Endothelial cell of umbilical vein (primary cell): ENCODE results near the gene LUC7L. TPM values are rescaled to one million over a fixed set of nuclear protein-coding genes. Genes with fewer than 3 reads are reported as not detected.

ENCODE experiments used
- BruUV-seq: library from RNA; stranded (reverse); fragments of 400-500 nt; replicated peaks from 2 replicates; lab custom pipeline; 2021; lab: Mats Ljungman, UMichigan
- CTCF ChIA-PET: fragments of 300-600, 350-600 bp; sonication (Branson Sonifier 250); formaldehyde crosslinking; loops from one replicate; lab custom pipeline; 2021; ENCODE audit warnings: antibody characterized with exemption, inconsistent platforms; lab: Charles Lee
- POLR2A ChIA-PET: fragments of 300-600, 350-600 bp; sonication (Branson Sonifier 250); formaldehyde crosslinking; loops from one replicate; lab custom pipeline; 2021; ENCODE audit warnings: antibody characterized with exemption, inconsistent platforms; lab: Charles Lee
- DNase-seq: peaks from one replicate; pipeline ENCODE4 v3.0.0-alpha.2; 2011; ENCODE audit warnings: low read depth, low spot score
- FAIRE-seq: peaks from 2 replicates; lab custom pipeline; 2011; peaks lifted over from hg19 to GRCh38; lab: Jason Lieb, UNC
- H2AFZ ChIP-seq: 2 replicates; pipeline ENCODE4 v1.6.0; 2012; ENCODE audit warnings: low read depth, low read length, control low read depth, inconsistent platforms
- H3K27ac ChIP-seq: 2 replicates; pipeline ENCODE4 v1.5.1; 2011; ENCODE audit warnings: low read depth, mild to moderate bottlenecking, control low read depth, low read length, moderate library complexity; ENCODE audit not compliant: insufficient read depth
- H3K27me3 ChIP-seq, 2 experiments: 2 replicates each; pipeline versions ENCODE4 v1.6.0 to v1.6.1; 2011; ENCODE audit warnings: low read length in 2 of 2, mixed read lengths in 1 of 2; ENCODE audit not compliant: control insufficient read depth in 2 of 2, insufficient read depth in 2 of 2
- H3K36me3 ChIP-seq, 2 experiments: 2 replicates in 1 of 2; 3 replicates in 1 of 2; pipeline ENCODE4 v1.5.1; 2011; ENCODE audit warnings: low read length in 2 of 2, mild to moderate bottlenecking in 1 of 2, moderate library complexity in 1 of 2; ENCODE audit not compliant: control insufficient read depth in 2 of 2, insufficient read depth in 2 of 2; ENCODE audit errors: extremely low read depth in 1 of 2
- H3K4me1 ChIP-seq: 3 replicates; pipeline ENCODE4 v1.5.1; 2011; ENCODE audit warnings: mild to moderate bottlenecking, low read length; ENCODE audit not compliant: control insufficient read depth, insufficient read depth; ENCODE audit errors: extremely low read depth
- H3K4me2 ChIP-seq: 2 replicates; pipeline ENCODE4 v1.6.1; 2011; ENCODE audit warnings: low read length, control low read depth, mixed read lengths; ENCODE audit not compliant: insufficient read depth
- H3K4me3 ChIP-seq, 3 experiments: fragments of 200-600 bp in 1 of 3; sonication (generic), shearing (Covaris generic) in 1 of 3; replicated peaks in 1 of 3; 2 replicates each; pipeline ENCODE4 v1.5.1; 2011 to 2016; ENCODE audit warnings: control low read depth in 3 of 3, low read length in 3 of 3, mild to moderate bottlenecking in 2 of 3, inconsistent platforms in 1 of 3, low read depth in 1 of 3, moderate library complexity in 1 of 3; ENCODE audit not compliant: insufficient read depth in 1 of 3
- H3K79me2 ChIP-seq: 2 replicates; pipeline ENCODE4 v1.6.0; 2012; ENCODE audit warnings: low read length, inconsistent platforms; ENCODE audit not compliant: control insufficient read depth, insufficient read depth
- H3K9ac ChIP-seq: replicated peaks from 2 replicates; pipeline ENCODE3; 2011; ENCODE audit warnings: low read length, control low read depth; ENCODE audit not compliant: insufficient read depth; ENCODE audit errors: extremely low read depth
- H3K9me1 ChIP-seq: replicated peaks from 3 replicates; pipeline ENCODE4 v1.6.0; 2011; ENCODE audit warnings: mild to moderate bottlenecking, low read length; ENCODE audit not compliant: control insufficient read depth, insufficient read depth; ENCODE audit errors: extremely low read depth
- H3K9me3 ChIP-seq: replicated peaks from 2 replicates; pipeline ENCODE4 v1.5.1; 2012; ENCODE audit warnings: low read length, inconsistent platforms; ENCODE audit not compliant: control insufficient read depth, insufficient read depth
- H4K20me1 ChIP-seq: replicated peaks from 2 replicates; pipeline ENCODE3; 2011; ENCODE audit warnings: mild to moderate bottlenecking, low read length; ENCODE audit not compliant: control insufficient read depth, insufficient read depth; ENCODE audit errors: extremely low read depth
- EZH2 ChIP-seq: IDR thresholded peaks from 2 replicates; pipeline ENCODE4 v1.6.1; 2012; ENCODE audit warnings: borderline replicate concordance, low read depth, mild to moderate bottlenecking, moderate library complexity, low read length, inconsistent platforms; ENCODE audit not compliant: severe bottlenecking
- FOS ChIP-seq: IDR thresholded peaks from 2 replicates; pipeline ENCODE4 v1.6.1; 2011; ENCODE audit warnings: mild to moderate bottlenecking, low read length, moderate library complexity, borderline replicate concordance; ENCODE audit not compliant: insufficient read depth
- GATA2 ChIP-seq: IDR thresholded peaks from 2 replicates; pipeline ENCODE4 v1.7.0; 2011; ENCODE audit warnings: low read depth, mild to moderate bottlenecking, moderate library complexity, mixed read lengths, low read length; ENCODE audit not compliant: insufficient read length, insufficient read depth
- JUN ChIP-seq: IDR thresholded peaks from 2 replicates; pipeline ENCODE4 v1.6.1; 2011; ENCODE audit warnings: borderline replicate concordance, low read depth; ENCODE audit not compliant: insufficient read length, insufficient read depth
- MYC ChIP-seq: IDR thresholded peaks from one replicate; pipeline ENCODE4 v1.6.1; 2011; ENCODE audit warnings: mild to moderate bottlenecking, low read depth, low read length
- POLR2A ChIP-seq: IDR thresholded peaks from 2 replicates; pipeline ENCODE4 v1.6.1; 2012; ENCODE audit warnings: low read depth, mild to moderate bottlenecking, control low read depth, low read length
- POLR2AphosphoS5 ChIP-seq: IDR thresholded peaks from 2 replicates; pipeline ENCODE4 v1.6.1; 2012; ENCODE audit warnings: low read depth, mild to moderate bottlenecking, control low read depth, low read length, moderate library complexity; ENCODE audit not compliant: insufficient read depth
- dilution Hi-C: fragments of 300-500 bp; cut with MboI; formaldehyde crosslinking; loops from one replicate; pipeline ENCODE4 v1.15.0; 2019; ENCODE audit warnings: low sequenced_read_pairs; ENCODE audit not compliant: extremely low pct_ligation_motif_present
- intact Hi-C: fragments of 100-400 bp; cut with micrococcal nuclease; formaldehyde crosslinking; loops from one replicate; pipeline ENCODE4 v1.10.0; 2022
- polyA plus RNA-seq, 4 experiments: library from polyadenylated mRNA; depleted of rRNA in 3 of 4; stranded (reverse) in 3 of 4; unstranded in 1 of 4; fragments of >200 nt; gene quantifications; 2 replicates each; pipeline versions ENCODE4 v1.2.1 to v1.2.3, GENCODE V29; 2011 to 2012; ENCODE audit warnings: missing spikeins in 1 of 4
- total RNA-seq: library from RNA; stranded (reverse); gene quantifications from 2 replicates; pipeline ENCODE4 v1.2.3, GENCODE V29; 2021
- TF ChIP-seq, protein P1 (sequence below), 2 donors: IDR thresholded peaks; 1 replicate in 1 of 2; 2 replicates in 1 of 2; pipeline ENCODE4 v1.5.1; 2011; ENCODE audit warnings: low read length in 2 of 2, mild to moderate bottlenecking in 2 of 2, moderate library complexity in 2 of 2, control low read depth in 1 of 2, inconsistent platforms in 1 of 2, low read depth in 1 of 2; ENCODE audit not compliant: insufficient read depth in 1 of 2; ENCODE audit errors: extremely low read depth in 1 of 2
- TF ChIP-seq, protein P2 (sequence below): IDR thresholded peaks from 2 replicates; pipeline ENCODE4 v1.6.1; 2011; ENCODE audit not compliant: insufficient read depth, insufficient read length

LUC7L gene
- total and polyA plus RNA-seq, 2 donors (not counting 3 experiments of a cell fraction or from before 2014, with no cell fraction given) = 75.4 to 94.7 TPM

DNA sequence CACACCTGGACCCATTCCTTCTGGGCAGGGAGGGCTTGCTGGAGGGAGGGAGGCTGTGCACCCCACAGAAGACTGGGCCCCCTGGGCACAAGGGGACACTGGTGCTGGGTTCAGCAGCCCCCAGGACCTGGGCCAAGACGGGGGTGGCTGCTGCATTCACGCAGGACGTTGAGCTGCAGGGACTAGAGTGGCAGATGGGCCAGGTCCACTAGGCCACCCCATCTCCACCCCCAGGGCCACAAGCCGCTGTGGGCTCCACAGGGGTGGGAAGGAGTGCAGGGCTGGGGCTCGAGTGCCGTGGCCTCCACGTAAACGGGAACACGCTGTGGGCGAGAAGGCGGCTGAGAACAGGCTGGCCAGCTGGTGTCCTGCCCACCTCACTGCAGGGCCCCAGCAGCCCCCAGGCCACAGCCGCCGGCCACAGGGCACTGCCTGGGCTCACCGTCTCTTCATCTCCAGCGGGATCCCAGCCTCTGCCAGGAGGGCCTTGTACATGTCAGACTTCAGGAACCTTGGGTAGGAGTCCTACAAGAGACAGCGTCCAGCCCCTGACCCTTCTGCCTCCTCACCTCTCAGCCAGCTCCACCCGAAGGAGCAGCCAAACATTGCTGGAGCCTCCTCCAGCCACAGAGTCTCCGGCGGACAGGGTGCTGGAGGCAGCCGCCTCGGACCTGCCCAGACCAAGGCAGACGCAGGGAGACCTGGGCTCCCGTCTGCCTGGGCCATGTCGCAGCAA lies 40.0 kb upstream of the LUC7L start:
- TF ChIP-seq GATA2 (no peak), POLR2AphosphoS5 (no peak), MYC (no peak), JUN (no peak), EZH2 (no peak), FOS (no peak), POLR2A (no peak)
- TF ChIP-seq, protein P1, sequence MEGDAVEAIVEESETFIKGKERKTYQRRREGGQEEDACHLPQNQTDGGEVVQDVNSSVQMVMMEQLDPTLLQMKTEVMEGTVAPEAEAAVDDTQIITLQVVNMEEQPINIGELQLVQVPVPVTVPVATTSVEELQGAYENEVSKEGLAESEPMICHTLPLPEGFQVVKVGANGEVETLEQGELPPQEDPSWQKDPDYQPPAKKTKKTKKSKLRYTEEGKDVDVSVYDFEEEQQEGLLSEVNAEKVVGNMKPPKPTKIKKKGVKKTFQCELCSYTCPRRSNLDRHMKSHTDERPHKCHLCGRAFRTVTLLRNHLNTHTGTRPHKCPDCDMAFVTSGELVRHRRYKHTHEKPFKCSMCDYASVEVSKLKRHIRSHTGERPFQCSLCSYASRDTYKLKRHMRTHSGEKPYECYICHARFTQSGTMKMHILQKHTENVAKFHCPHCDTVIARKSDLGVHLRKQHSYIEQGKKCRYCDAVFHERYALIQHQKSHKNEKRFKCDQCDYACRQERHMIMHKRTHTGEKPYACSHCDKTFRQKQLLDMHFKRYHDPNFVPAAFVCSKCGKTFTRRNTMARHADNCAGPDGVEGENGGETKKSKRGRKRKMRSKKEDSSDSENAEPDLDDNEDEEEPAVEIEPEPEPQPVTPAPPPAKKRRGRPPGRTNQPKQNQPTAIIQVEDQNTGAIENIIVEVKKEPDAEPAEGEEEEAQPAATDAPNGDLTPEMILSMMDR (IDR thresholded peaks at IDR 0.05; ENCODE audit: extremely low read depth in 1 of 2, insufficient read depth in 1 of 2, low read depth in 1 of 2, low read length in 2 of 2) = no peak
- TF ChIP-seq, protein P2, sequence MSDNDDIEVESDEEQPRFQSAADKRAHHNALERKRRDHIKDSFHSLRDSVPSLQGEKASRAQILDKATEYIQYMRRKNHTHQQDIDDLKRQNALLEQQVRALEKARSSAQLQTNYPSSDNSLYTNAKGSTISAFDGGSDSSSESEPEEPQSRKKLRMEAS = no peak
- H3K36me3 ChIP-seq = peaks cover 0 to 5% of the 10 kb centered on the region in 2 experiments
- intact Hi-C loops = no loop called here
- H4K20me1 ChIP-seq = no peaks in the 10 kb centered on the region
- no peak overlapping the region for H2AFZ ChIP-seq
- H3K79me2 ChIP-seq = no peaks in the 10 kb centered on the region
- H3K4me3 ChIP-seq = no peak overlapping the region
- no peaks in the 10 kb centered on the region for H3K9me1 ChIP-seq
- no peaks in the 10 kb centered on the region for H3K27me3 ChIP-seq
- no peaks in the 10 kb centered on the region for H3K4me1 ChIP-seq
- ChIA-PET POLR2A (no interaction called here), CTCF (no interaction called here)
- no peak overlapping the region for H3K4me2 ChIP-seq
- H3K9ac ChIP-seq = no peak overlapping the region
- no peak overlapping the region for H3K27ac ChIP-seq
- dilution Hi-C loops = no loop called here
- no peaks in the 10 kb centered on the region for H3K9me3 ChIP-seq
- BruUV-seq = no TSS peak
- no peak for DNase-seq
- no peak for FAIRE-seq
